H1 (cell line): ENCODE results near the gene CEL. TPM values are rescaled to one million over a fixed set of nuclear protein-coding genes. Genes with fewer than 3 reads are reported as not detected.

Source experiments
- CTCF ChIA-PET: fragments of 300-600 bp; sonication (Branson Sonifier 250); formaldehyde crosslinking; loops from one replicate; lab custom pipeline; 2021; ENCODE audit not compliant: partially characterized antibody; lab: Charles Lee
- POLR2A ChIA-PET: fragments of 300-600 bp; sonication (Branson Sonifier 250); formaldehyde crosslinking; loops from one replicate; lab custom pipeline; 2021; ENCODE audit warnings: inconsistent platforms; ENCODE audit not compliant: partially characterized antibody; lab: Charles Lee
- DNase-seq, 2 experiments: peaks; one replicate each; pipeline versions ENCODE4 v3.0.0 to v3.0.0-alpha.2; 2010 to 2022; ENCODE audit warnings: low spot score in 2 of 2, low read depth in 1 of 2, mixed read lengths in 1 of 2
- FAIRE-seq: peaks from 2 replicates; lab custom pipeline; 2011; peaks lifted over from hg19 to GRCh38; lab: Jason Lieb, UNC
- H2AFZ ChIP-seq: 2 replicates; pipeline ENCODE4 v1.8.1; 2012; ENCODE audit warnings: low read length, inconsistent platforms
- H2AK5ac ChIP-seq: 2 replicates; pipeline ENCODE4 v1.6.1; 2013; ENCODE audit warnings: low read depth, low read length
- H2BK120ac ChIP-seq: replicated peaks from 2 replicates; pipeline ENCODE3; 2013; ENCODE audit warnings: low read depth, low read length, inconsistent platforms
- H2BK12ac ChIP-seq: 2 replicates; pipeline ENCODE4 v1.6.1; 2013; ENCODE audit warnings: low read depth, low read length
- H2BK15ac ChIP-seq: 2 replicates; pipeline ENCODE4 v1.6.1; 2013; ENCODE audit warnings: low read length
- H2BK20ac ChIP-seq: 2 replicates; pipeline ENCODE4 v1.6.1; 2013; ENCODE audit warnings: low read length
- H2BK5ac ChIP-seq: 2 replicates; pipeline ENCODE4 v1.6.1; 2013; ENCODE audit warnings: low read depth, low read length
- H3K14ac ChIP-seq: 2 replicates; pipeline ENCODE4 v1.6.1; 2013; ENCODE audit warnings: inconsistent platforms; ENCODE audit not compliant: insufficient read length
- H3K18ac ChIP-seq: 2 replicates; pipeline ENCODE4 v1.6.1; 2013; ENCODE audit warnings: low read length; ENCODE audit errors: extremely low read depth
- H3K23ac ChIP-seq: 2 replicates; pipeline ENCODE4 v1.6.1; 2013; ENCODE audit warnings: inconsistent platforms; ENCODE audit not compliant: insufficient read length
- H3K23me2 ChIP-seq: 2 replicates; pipeline ENCODE4 v1.6.1; 2013; ENCODE audit warnings: low read depth, low read length
- H3K27ac ChIP-seq: 2 replicates; pipeline ENCODE4 v1.6.1; 2011; ENCODE audit warnings: low read depth, low read length, inconsistent platforms
- H3K27me3 ChIP-seq, 4 experiments: replicated peaks in 1 of 4; 1 replicate in 1 of 4; 2 replicates in 3 of 4; pipeline versions ENCODE4 v1.6.1 to v1.8.1; 2011 to 2013; ENCODE audit warnings: low read length in 3 of 4, mild to moderate bottlenecking in 3 of 4, inconsistent platforms in 2 of 4, mixed read lengths in 2 of 4, moderate library complexity in 1 of 4; ENCODE audit not compliant: control insufficient read depth in 3 of 4, insufficient read depth in 3 of 4; ENCODE audit errors: extremely low read depth in 1 of 4
- H3K36me3 ChIP-seq, 4 experiments: 2 replicates each; pipeline versions ENCODE4 v1.6.1 to v1.8.1; 2011 to 2013; ENCODE audit warnings: mild to moderate bottlenecking in 4 of 4, low read length in 3 of 4, moderate library complexity in 2 of 4, control low read depth in 1 of 4, inconsistent platforms in 1 of 4; ENCODE audit not compliant: insufficient read depth in 4 of 4, control insufficient read depth in 2 of 4
- H3K4ac ChIP-seq: replicated peaks from 2 replicates; pipeline ENCODE3; 2013; ENCODE audit warnings: low read length, low read depth, mixed read lengths, inconsistent platforms; ENCODE audit not compliant: insufficient read length
- H3K4me1 ChIP-seq, 4 experiments: replicated peaks in 1 of 4; 1 replicate in 1 of 4; 2 replicates in 3 of 4; pipeline versions ENCODE4 v1.6.1 to v1.8.1; 2011 to 2013; ENCODE audit warnings: low read length in 3 of 4, inconsistent platforms in 2 of 4, mixed read lengths in 1 of 4; ENCODE audit not compliant: insufficient read depth in 4 of 4, control insufficient read depth in 3 of 4
- H3K4me2 ChIP-seq, 2 experiments: 2 replicates each; pipeline versions ENCODE4 v1.6.1 to v1.8.1; 2011 to 2013; ENCODE audit warnings: low read depth in 2 of 2, low read length in 2 of 2, control low read depth in 1 of 2, inconsistent platforms in 1 of 2, mild to moderate bottlenecking in 1 of 2; ENCODE audit not compliant: insufficient read depth in 1 of 2
- H3K4me3 ChIP-seq, 4 experiments: fragments of 200-600, 300-600 bp in 1 of 4; sonication (generic), shearing (Covaris generic), sonication (Bioruptor Twin) in 1 of 4; 2 replicates each; pipeline versions ENCODE4 v1.5.1 to v1.8.1; 2011 to 2016; ENCODE audit warnings: low read length in 4 of 4, low read depth in 3 of 4, control low read depth in 2 of 4, inconsistent platforms in 2 of 4, mild to moderate bottlenecking in 2 of 4, mixed read lengths in 1 of 4, moderate library complexity in 1 of 4; ENCODE audit not compliant: insufficient read depth in 2 of 4; ENCODE audit errors: extremely low read depth in 1 of 4
- H3K56ac ChIP-seq: replicated peaks from 2 replicates; pipeline ENCODE3; 2013; ENCODE audit warnings: low read depth, mild to moderate bottlenecking, mixed read lengths, low read length, inconsistent platforms; ENCODE audit not compliant: insufficient read length
- H3K79me1 ChIP-seq: 2 replicates; pipeline ENCODE4 v1.6.1; 2013; ENCODE audit warnings: low read depth, low read length, control low read depth
- H3K79me2 ChIP-seq, 2 experiments: 2 replicates each; pipeline versions ENCODE4 v1.6.1 to v1.8.1; 2012 to 2013; ENCODE audit warnings: low read length in 2 of 2, mild to moderate bottlenecking in 2 of 2, inconsistent platforms in 1 of 2; ENCODE audit not compliant: insufficient read depth in 2 of 2, control insufficient read depth in 1 of 2
- H3K9ac ChIP-seq, 4 experiments: replicated peaks in 1 of 4; 1 replicate in 1 of 4; 2 replicates in 3 of 4; pipeline versions ENCODE4 v1.6.1 to v1.8.1; 2011 to 2013; ENCODE audit warnings: low read depth in 3 of 4, low read length in 3 of 4, control low read depth in 2 of 4, mild to moderate bottlenecking in 2 of 4, moderate library complexity in 2 of 4, inconsistent platforms in 1 of 4; ENCODE audit errors: extremely low read depth in 1 of 4
- H3K9me3 ChIP-seq, 2 experiments: 2 replicates each; pipeline versions ENCODE4 v1.6.1 to v1.8.1; 2012 to 2013; ENCODE audit warnings: mild to moderate bottlenecking in 2 of 2, moderate library complexity in 2 of 2, control low read depth in 1 of 2, inconsistent platforms in 1 of 2, low read depth in 1 of 2, low read length in 1 of 2, mixed read lengths in 1 of 2; ENCODE audit not compliant: insufficient read depth in 2 of 2
- H4K20me1 ChIP-seq, 2 experiments: replicated peaks in 1 of 2; 2 replicates each; pipeline versions ENCODE3 to v1.8.1; 2011 to 2013; ENCODE audit warnings: inconsistent platforms in 2 of 2, low read length in 2 of 2, mild to moderate bottlenecking in 1 of 2; ENCODE audit not compliant: insufficient read depth in 2 of 2, control insufficient read depth in 1 of 2
- H4K5ac ChIP-seq: 2 replicates; pipeline ENCODE4 v1.6.1; 2013; ENCODE audit warnings: low read length, low read depth, mixed read lengths, inconsistent platforms; ENCODE audit not compliant: insufficient read length
- H4K8ac ChIP-seq: 2 replicates; pipeline ENCODE4 v1.8.0; 2013; ENCODE audit warnings: mild to moderate bottlenecking, moderate library complexity, low read length, inconsistent platforms; ENCODE audit not compliant: insufficient read depth; ENCODE audit errors: extremely low read depth
- H4K91ac ChIP-seq: replicated peaks from 2 replicates; pipeline ENCODE3; 2013; ENCODE audit warnings: low read length, mixed read lengths, inconsistent platforms; ENCODE audit not compliant: insufficient read length
- WGBS, 2 experiments: shearing (Covaris generic) in 1 of 2; methylation state at CpG; one replicate each; pipeline versions ENCODE4 v1.1.6 to v1.1.7; 2013 to 2015; ENCODE audit warnings: low lambda C conversion rate in 2 of 2, mixed read lengths in 2 of 2, inconsistent platforms in 1 of 2, low coverage in 1 of 2, missing lambda C conversion rate in 1 of 2; ENCODE audit not compliant: insufficient replicate concordance in 2 of 2, insufficient coverage in 1 of 2, insufficient read length in 1 of 2; ENCODE audit errors: extremely low coverage in 1 of 2, missing lambda C conversion rate in 1 of 2; 5-methylcytosine and 5-hydroxymethylcytosine counted together
- polyA plus RNA-seq, 7 experiments: library from polyadenylated mRNA; depleted of rRNA in 3 of 7; stranded (reverse) in 5 of 7; unstranded in 2 of 7; fragments of >200 nt in 5 of 7; fragments of 200-250 nt in 2 of 7; gene quantifications; 1 replicate in 5 of 7; 2 replicates in 1 of 7; 4 replicates in 1 of 7; pipeline versions ENCODE4 v1.2.1 to v1.2.3, GENCODE V29; 2011 to 2013; ENCODE audit warnings: missing spikeins in 2 of 7, mixed read lengths in 2 of 7
- total RNA-seq: library from RNA; stranded (reverse); fragmentation: NEBNext Ultra II Directional; extraction: Animal tissue kit (Norgen Biotek cat#: 25700); gene quantifications from 2 replicates; pipeline ENCODE4 v1.2.1, GENCODE V29; 2021
- TF ChIP-seq, protein P1 (sequence below): IDR thresholded peaks from 2 replicates; pipeline ENCODE4 v1.6.1; 2012; ENCODE audit warnings: low read length, inconsistent platforms

The CEL gene
- total and polyA plus RNA-seq, 2 of the 8 experiments (the other 6 are each of a cell fraction or from before 2014, with no cell fraction given): 1.8 to 3.4 TPM

DNA sequence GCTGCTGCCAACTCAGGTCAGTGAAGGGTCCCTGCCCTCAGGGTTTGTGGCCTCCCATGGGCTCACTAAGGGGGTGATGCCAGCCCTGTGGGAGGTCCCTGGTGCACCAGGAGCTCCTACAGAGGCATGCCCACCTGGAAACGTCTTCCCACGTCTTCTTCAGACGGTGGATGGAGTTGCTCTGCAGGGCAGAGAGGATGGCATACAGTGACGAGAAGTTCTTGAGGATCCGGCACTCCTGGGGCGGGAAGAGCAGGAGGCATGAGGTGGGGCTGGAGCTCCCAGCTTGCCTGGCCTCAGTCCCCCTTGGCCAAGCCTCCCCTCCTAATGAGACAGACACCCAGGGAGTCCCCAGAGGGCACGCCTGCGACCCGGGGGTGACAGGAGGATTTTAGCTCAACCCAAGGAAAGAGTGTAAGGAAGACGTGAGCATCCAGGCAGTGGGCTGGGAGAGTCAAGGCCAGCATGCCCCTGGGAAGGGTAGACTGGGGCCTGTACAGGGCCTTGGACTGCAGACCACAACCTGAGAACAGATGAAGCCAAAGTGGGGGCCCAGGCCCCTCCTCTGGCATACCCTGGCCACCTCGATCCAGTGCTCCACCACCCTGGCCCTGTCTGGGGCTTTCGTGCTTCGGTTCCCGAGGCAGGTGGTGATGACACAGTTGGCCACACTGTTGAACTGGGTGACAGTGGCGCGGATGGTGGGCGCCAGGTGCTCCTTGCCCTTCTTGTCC, 44.9 kb downstream of the CEL start:
- H3K23ac ChIP-seq: no peak overlapping the region
- TF ChIP-seq, protein P1, sequence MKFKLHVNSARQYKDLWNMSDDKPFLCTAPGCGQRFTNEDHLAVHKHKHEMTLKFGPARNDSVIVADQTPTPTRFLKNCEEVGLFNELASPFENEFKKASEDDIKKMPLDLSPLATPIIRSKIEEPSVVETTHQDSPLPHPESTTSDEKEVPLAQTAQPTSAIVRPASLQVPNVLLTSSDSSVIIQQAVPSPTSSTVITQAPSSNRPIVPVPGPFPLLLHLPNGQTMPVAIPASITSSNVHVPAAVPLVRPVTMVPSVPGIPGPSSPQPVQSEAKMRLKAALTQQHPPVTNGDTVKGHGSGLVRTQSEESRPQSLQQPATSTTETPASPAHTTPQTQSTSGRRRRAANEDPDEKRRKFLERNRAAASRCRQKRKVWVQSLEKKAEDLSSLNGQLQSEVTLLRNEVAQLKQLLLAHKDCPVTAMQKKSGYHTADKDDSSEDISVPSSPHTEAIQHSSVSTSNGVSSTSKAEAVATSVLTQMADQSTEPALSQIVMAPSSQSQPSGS: no peak

More for the DNA sequence above, 44.9 kb downstream of the CEL start:
- H3K18ac ChIP-seq: no peak overlapping the region
- H2BK15ac ChIP-seq: no peak overlapping the region
- no peak overlapping the region for H3K14ac ChIP-seq
- no peak overlapping the region for H2BK120ac ChIP-seq
- no peaks in the 10 kb centered on the region for H3K27me3 ChIP-seq
- no peak overlapping the region for H2BK20ac ChIP-seq
- no peaks in the 10 kb centered on the region for H3K79me2 ChIP-seq
- H4K91ac ChIP-seq: no peak overlapping the region
- H4K20me1 ChIP-seq: peaks cover 0 to 8% of the 10 kb centered on the region in 2 experiments
- no peak overlapping the region for H3K4me3 ChIP-seq
- no peak overlapping the region for H2BK12ac ChIP-seq
- H3K4ac ChIP-seq: no peak overlapping the region
- H3K9ac ChIP-seq: no peak overlapping the region
- CTCF ChIA-PET: interaction anchor here (0.9 to 19.3 kb wide), 9 partner anchors 11 to 84 kb away, joined by 3 to 337 read pairs (median 6); no protein-coding TSS in a partner anchor
- FAIRE-seq (no peak), DNase-seq (no peak)
- H3K56ac ChIP-seq: no peak overlapping the region
- H4K5ac ChIP-seq: no peak overlapping the region
- H3K4me2 ChIP-seq: no peak overlapping the region
- H3K79me1 ChIP-seq: no peaks in the 10 kb centered on the region
- peaks cover 2 to 13% (median 5%) of the 10 kb centered on the region in 4 experiments; a peak in 5 of 8 replicates for H3K36me3 ChIP-seq
- H3K4me1 ChIP-seq: peaks cover 0 to 8% (median 3%) of the 10 kb centered on the region in 4 experiments; a peak in 3 of 7 replicates
- H3K27ac ChIP-seq: no peak overlapping the region
- H2AK5ac ChIP-seq: no peak overlapping the region
- H4K8ac ChIP-seq: no peak overlapping the region
- no peaks in the 10 kb centered on the region for H3K9me3 ChIP-seq
- no peak overlapping the region for H2BK5ac ChIP-seq
- POLR2A ChIA-PET: interaction anchor here (1.4 kb wide), 1 partner anchor 241 kb away, joined by 3 read pairs; the partner anchor contains the start of genes MED22 and RPL7A
- 90% methylated on average over 17 of the region's 17 CpGs; no CpG with 5 or more reads in 1 of the 2 experiments for WGBS, 2 experiments
- no peak overlapping the region for H2AFZ ChIP-seq
- H3K23me2 ChIP-seq: no peaks in the 10 kb centered on the region
